B cell (primary cell): Measurements from ENCODE around the gene AGTRAP. TPM values are rescaled to one million over a fixed set of nuclear protein-coding genes. Genes with fewer than 3 reads are reported as not detected.

ENCODE experiments used
- ATAC-seq: fragments of 200-7000 bp; cut with Tn5 transposase; one replicate; pipeline ENCODE4 v1.10.0; 2021; ENCODE audit warnings: low read depth, mild to moderate bottlenecking, moderate number of reproducible peaks, moderate library complexity
- CTCF ChIA-PET: fragments of 350-600 bp; sonication (Branson Sonifier 250); formaldehyde crosslinking; loops from one replicate; lab custom pipeline; 2021; ENCODE audit warnings: antibody characterized with exemption, inconsistent platforms; lab: Charles Lee
- POLR2A ChIA-PET: fragments of 350-600 bp; sonication (Branson Sonifier 250); formaldehyde crosslinking; loops from one replicate; lab custom pipeline; 2021; ENCODE audit warnings: antibody characterized with exemption; lab: Charles Lee
- DNase-seq: peaks from one replicate; pipeline ENCODE4 v3.0.0; 2013
- H2AFZ ChIP-seq: 2 replicates; pipeline ENCODE4 v1.6.1; 2012; ENCODE audit warnings: mild to moderate bottlenecking, low read depth, low read length; ENCODE audit not compliant: insufficient read depth, poor library complexity, severe bottlenecking
- H3K27ac ChIP-seq, 2 donors: 1 replicate in 1 of 2; 2 replicates in 1 of 2; pipeline ENCODE4 v1.5.1; 2012 to 2013; ENCODE audit warnings: low read length in 2 of 2, mild to moderate bottlenecking in 2 of 2, moderate library complexity in 1 of 2
- H3K27me3 ChIP-seq, 4 experiments: fragments of 200-600 bp in 1 of 4; sonication (generic) in 1 of 4; replicated peaks in 1 of 4; 1 replicate in 2 of 4; 2 replicates in 2 of 4; pipeline versions ENCODE4 v1.6.1 to v1.7.0; 2013 to 2016; ENCODE audit warnings: low read length in 3 of 4, mild to moderate bottlenecking in 2 of 4, mixed read lengths in 1 of 4, moderate library complexity in 1 of 4; ENCODE audit not compliant: insufficient read depth in 4 of 4, control insufficient read depth in 3 of 4; ENCODE audit errors: control extremely low read depth in 1 of 4
- H3K36me3 ChIP-seq, 2 experiments: replicated peaks in 1 of 2; 1 replicate in 1 of 2; 2 replicates in 1 of 2; pipeline versions ENCODE4 v1.6.1 to v1.7.1; 2013; ENCODE audit warnings: low read length in 1 of 2; ENCODE audit not compliant: insufficient read depth in 2 of 2, control insufficient read depth in 1 of 2; ENCODE audit errors: control extremely low read depth in 1 of 2, extremely low read depth in 1 of 2
- H3K4me1 ChIP-seq, 2 donors: fragments of 200-600 bp in 1 of 2; sonication (generic) in 1 of 2; 1 replicate in 1 of 2; 2 replicates in 1 of 2; pipeline versions ENCODE4 v1.5.1 to v1.6.1; 2013 to 2017; ENCODE audit warnings: low read length in 2 of 2; ENCODE audit not compliant: control insufficient read depth in 2 of 2, insufficient read depth in 2 of 2
- H3K4me2 ChIP-seq: replicated peaks from 2 replicates; pipeline ENCODE3; 2012; ENCODE audit warnings: mild to moderate bottlenecking, low read depth, low read length; ENCODE audit not compliant: poor library complexity, severe bottlenecking
- H3K4me3 ChIP-seq, 5 experiments: fragments of 200-600 bp in 1 of 5; sonication (generic) in 1 of 5; 1 replicate in 3 of 5; 2 replicates in 2 of 5; pipeline versions ENCODE4 v1.5.1 to v1.7.0; 2011 to 2016; ENCODE audit warnings: low read length in 4 of 5, mild to moderate bottlenecking in 4 of 5, low read depth in 2 of 5, control low read depth in 1 of 5, moderate library complexity in 1 of 5; ENCODE audit not compliant: insufficient read depth in 1 of 5; ENCODE audit errors: control extremely low read depth in 1 of 5, extremely low read depth in 1 of 5
- H3K79me2 ChIP-seq: fragments of 200-600 bp; sonication (generic); one replicate; pipeline ENCODE4 v1.6.0; 2016; ENCODE audit warnings: low read length; ENCODE audit not compliant: control insufficient read depth, insufficient read depth
- H3K9ac ChIP-seq: fragments of 200-600 bp; sonication (generic); 2 replicates; pipeline ENCODE4 v1.6.1; 2017; ENCODE audit warnings: mild to moderate bottlenecking, low read length, moderate library complexity
- H3K9me3 ChIP-seq, 3 donors: one replicate each; pipeline versions ENCODE4 v1.6.1 to v1.7.1; 2013; ENCODE audit warnings: low read length in 2 of 3; ENCODE audit not compliant: control insufficient read depth in 2 of 3, insufficient read depth in 1 of 3; ENCODE audit errors: control extremely low read depth in 1 of 3
- H4K20me1 ChIP-seq: 2 replicates; pipeline ENCODE4 v1.6.0; 2012; ENCODE audit warnings: mild to moderate bottlenecking, low read length; ENCODE audit not compliant: insufficient read depth, control insufficient read depth, poor library complexity, severe bottlenecking
- H3K27ac Mint-ChIP-seq: one replicate; pipeline ENCODE4 v1.8.0; 2021; ENCODE audit warnings: mixed read lengths
- H3K27me3 Mint-ChIP-seq: one replicate; pipeline ENCODE4 v1.8.0; 2021; ENCODE audit warnings: mixed read lengths
- H3K4me1 Mint-ChIP-seq: one replicate; pipeline ENCODE4 v1.8.0; 2021; ENCODE audit warnings: mixed read lengths
- H3K4me3 Mint-ChIP-seq: one replicate; pipeline ENCODE4 v1.8.0; 2021; ENCODE audit warnings: mixed read lengths
- H3K9me3 Mint-ChIP-seq: one replicate; pipeline ENCODE4 v1.8.0; 2022; ENCODE audit warnings: mixed read lengths; ENCODE audit not compliant: insufficient read depth
- EZH2 ChIP-seq: IDR thresholded peaks from 2 replicates; pipeline ENCODE4 v1.6.1; 2012; ENCODE audit warnings: borderline replicate concordance, low read depth, mild to moderate bottlenecking, moderate library complexity, low read length; ENCODE audit not compliant: insufficient read depth, poor library complexity, severe bottlenecking
- WGBS: methylation state at CpG from one replicate; pipeline ENCODE4 v1.1.5; 2013; ENCODE audit warnings: missing lambda C conversion rate; ENCODE audit not compliant: insufficient coverage; 5-methylcytosine and 5-hydroxymethylcytosine counted together
- intact Hi-C: fragments of 100-400 bp; cut with micrococcal nuclease; formaldehyde crosslinking; loops from one replicate; pipeline ENCODE4 v1.10.0; 2022
- polyA plus RNA-seq: library from polyadenylated mRNA; depleted of rRNA; stranded (reverse); fragments of >200 nt; gene quantifications from 2 replicates; pipeline ENCODE4 v1.2.3, GENCODE V29; 2012
- total RNA-seq, 2 donors: library from RNA; stranded (reverse); fragments of 120-200 nt in 1 of 2; gene quantifications; 1 replicate in 1 of 2; 2 replicates in 1 of 2; pipeline versions ENCODE4 v1.2.3 to v1.2.4, GENCODE V29; 2013 to 2022
- TF ChIP-seq, protein P1 (sequence below): fragments of 200-600 bp; IDR thresholded peaks from one replicate; pipeline ENCODE4 v1.8.0; 2022; ENCODE audit warnings: antibody characterized with exemption, mild to moderate bottlenecking

Gene AGTRAP
- total and polyA plus RNA-seq, 2 donors (not counting 1 experiment from before 2014, with no cell fraction given), result 18.3 to 44.9 TPM

DNA sequence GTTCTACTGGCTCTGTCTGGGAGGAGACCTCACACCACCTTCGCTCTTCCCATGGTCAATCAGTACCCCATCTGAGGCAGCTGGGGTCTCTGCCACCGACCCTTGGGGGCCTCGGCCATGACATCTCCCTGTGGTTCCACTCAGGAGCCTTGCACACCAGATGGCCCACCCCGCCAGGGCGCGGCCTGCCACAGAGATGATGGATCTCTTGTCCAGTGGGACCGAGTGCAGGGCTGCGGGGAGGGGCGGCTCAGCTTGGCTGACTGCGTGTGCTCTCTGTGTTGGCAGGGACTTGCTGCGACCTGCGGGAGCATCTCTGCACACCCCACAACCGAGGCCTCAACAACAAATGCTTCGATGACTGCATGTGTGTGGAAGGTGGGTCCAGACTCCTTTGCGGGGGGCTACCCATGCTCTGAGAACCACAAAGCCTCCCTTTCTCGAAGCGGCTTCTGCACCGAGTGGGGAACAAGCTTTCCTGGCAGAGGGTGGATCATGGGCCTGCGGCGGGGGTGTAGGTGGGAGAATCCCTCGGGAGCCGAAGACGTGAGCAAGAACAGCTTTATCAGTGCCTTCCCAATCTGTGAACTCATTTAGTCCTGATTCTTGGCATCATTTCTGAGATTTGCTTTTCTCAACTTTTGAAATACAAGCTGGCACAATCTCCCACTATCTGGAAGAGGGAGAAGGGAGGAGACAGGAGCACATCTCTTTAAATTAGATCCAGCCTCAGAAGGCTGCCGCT is 20.9 kb upstream of the AGTRAP start:
- Histone ChIP-seq H4K20me1 (no peaks in the 10 kb centered on the region), H3K79me2 (no peaks in the 10 kb centered on the region), H3K4me2 (no peak overlapping the region), H3K4me3 (no peak overlapping the region), H2AFZ (no peak overlapping the region), H3K9me3 (no peaks in the 10 kb centered on the region), H3K27ac (no peak overlapping the region), H3K4me1 (peaks cover 7 to 12% of the 10 kb centered on the region in 2 donors), H3K27me3 (peaks cover 0 to 3% (median 0%) of the 10 kb centered on the region in 4 experiments), H3K9ac (no peak overlapping the region), H3K36me3 (no peaks in the 10 kb centered on the region)
- ChIA-PET POLR2A (no interaction called here), CTCF (interaction anchor here (1.1 to 2.4 kb wide), 6 partner anchors 15 to 677 kb away, joined by 3 to 13 read pairs (median 4); partner anchors contain the start of genes AGTRAP and FBXO6)
- DNase-seq, result no peak
- Mint-ChIP-seq H3K9me3 (no peaks in the 10 kb centered on the region), H3K27ac (no peak overlapping the region), H3K4me3 (no peak overlapping the region), H3K27me3 (no peaks in the 10 kb centered on the region), H3K4me1 (peaks cover 12% of the 10 kb centered on the region)
- 92% methylated on average over 17 of the region's 24 CpGs for WGBS
- intact Hi-C loops, result loop anchor here (5.0 kb wide), 1 partner anchor 378 kb away; no protein-coding TSS in a partner anchor
- ATAC-seq, result no peak
- TF ChIP-seq, protein P1, sequence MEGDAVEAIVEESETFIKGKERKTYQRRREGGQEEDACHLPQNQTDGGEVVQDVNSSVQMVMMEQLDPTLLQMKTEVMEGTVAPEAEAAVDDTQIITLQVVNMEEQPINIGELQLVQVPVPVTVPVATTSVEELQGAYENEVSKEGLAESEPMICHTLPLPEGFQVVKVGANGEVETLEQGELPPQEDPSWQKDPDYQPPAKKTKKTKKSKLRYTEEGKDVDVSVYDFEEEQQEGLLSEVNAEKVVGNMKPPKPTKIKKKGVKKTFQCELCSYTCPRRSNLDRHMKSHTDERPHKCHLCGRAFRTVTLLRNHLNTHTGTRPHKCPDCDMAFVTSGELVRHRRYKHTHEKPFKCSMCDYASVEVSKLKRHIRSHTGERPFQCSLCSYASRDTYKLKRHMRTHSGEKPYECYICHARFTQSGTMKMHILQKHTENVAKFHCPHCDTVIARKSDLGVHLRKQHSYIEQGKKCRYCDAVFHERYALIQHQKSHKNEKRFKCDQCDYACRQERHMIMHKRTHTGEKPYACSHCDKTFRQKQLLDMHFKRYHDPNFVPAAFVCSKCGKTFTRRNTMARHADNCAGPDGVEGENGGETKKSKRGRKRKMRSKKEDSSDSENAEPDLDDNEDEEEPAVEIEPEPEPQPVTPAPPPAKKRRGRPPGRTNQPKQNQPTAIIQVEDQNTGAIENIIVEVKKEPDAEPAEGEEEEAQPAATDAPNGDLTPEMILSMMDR, result no peak
- no peak for TF ChIP-seq EZH2
